HEK293T (cell line): ENCODE results near the gene APRT.

Source experiments
- CTBP1 ChIP-seq: fragments of 450-650 bp; IDR thresholded peaks from 2 replicates; pipeline ENCODE4 v1.6.1; 2016; ENCODE audit warnings: borderline replicate concordance
- ELF4 ChIP-seq: fragments of 450-650 bp; IDR thresholded peaks from 2 replicates; pipeline ENCODE4 v1.6.1; 2017; ENCODE audit warnings: antibody characterized with exemption
- FOXA1 ChIP-seq: fragments of 450-650 bp; IDR thresholded peaks from 2 replicates; pipeline ENCODE4 v1.6.1; 2016; ENCODE audit warnings: mild to moderate bottlenecking
- FOXM1 ChIP-seq: fragments of 450-650 bp; IDR thresholded peaks from 2 replicates; pipeline ENCODE4 v1.6.1; 2017; ENCODE audit warnings: mild to moderate bottlenecking, borderline replicate concordance
- HDGF ChIP-seq: fragments of 450-650 bp; IDR thresholded peaks from 2 replicates; pipeline ENCODE4 v1.6.1; 2017; ENCODE audit warnings: antibody characterized with exemption, borderline replicate concordance
- NFRKB ChIP-seq: fragments of 450-650 bp; IDR thresholded peaks from 2 replicates; pipeline ENCODE4 v1.6.1; 2016; ENCODE audit warnings: mild to moderate bottlenecking, moderate library complexity
- PKNOX1 ChIP-seq: fragments of 450-650 bp; IDR thresholded peaks from 2 replicates; pipeline ENCODE4 v1.6.1; 2016
- SP1 ChIP-seq: fragments of 450-650 bp; IDR thresholded peaks from 2 replicates; pipeline ENCODE4 v1.6.1; 2017
- TARDBP ChIP-seq: fragments of 450-650 bp; IDR thresholded peaks from 2 replicates; pipeline ENCODE4 v1.6.1; 2016
- ZNF384 ChIP-seq: fragments of 450-650 bp; IDR thresholded peaks from 2 replicates; pipeline ENCODE4 v1.6.1; 2016

DNA sequence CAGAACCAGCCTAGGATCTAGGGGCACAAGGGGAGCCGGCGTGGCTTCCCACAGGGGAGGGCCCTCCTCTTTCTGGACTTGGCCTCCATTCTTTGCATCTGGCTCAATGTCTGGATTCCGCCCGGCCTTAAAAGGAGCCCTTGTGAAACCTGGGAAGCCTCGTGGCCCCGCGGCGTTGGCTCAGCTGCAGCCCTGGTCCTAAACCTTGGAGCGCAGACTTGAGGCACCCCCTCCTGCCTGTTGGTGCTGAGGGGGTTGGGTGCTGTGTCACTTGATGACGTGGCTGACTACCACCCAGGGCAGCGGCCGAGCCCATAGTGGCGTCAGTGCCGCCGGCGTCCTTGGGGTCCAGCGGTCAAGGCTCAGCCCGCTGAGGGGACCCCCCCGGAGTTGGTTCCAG lies 49.6 kb upstream of the APRT start:
- no peak for TF ChIP-seq ELF4
- no peak for TF ChIP-seq PKNOX1
- no peak for TF ChIP-seq CTBP1
- TF ChIP-seq FOXM1, result no peak
- no peak for TF ChIP-seq TARDBP
- no peak for TF ChIP-seq NFRKB
- no peak for TF ChIP-seq ZNF384
- no peak for TF ChIP-seq HDGF
- no peak for TF ChIP-seq FOXA1
- no peak for TF ChIP-seq SP1
